ENCODE results near the gene TMA16.

TMA16 gene

DNA sequence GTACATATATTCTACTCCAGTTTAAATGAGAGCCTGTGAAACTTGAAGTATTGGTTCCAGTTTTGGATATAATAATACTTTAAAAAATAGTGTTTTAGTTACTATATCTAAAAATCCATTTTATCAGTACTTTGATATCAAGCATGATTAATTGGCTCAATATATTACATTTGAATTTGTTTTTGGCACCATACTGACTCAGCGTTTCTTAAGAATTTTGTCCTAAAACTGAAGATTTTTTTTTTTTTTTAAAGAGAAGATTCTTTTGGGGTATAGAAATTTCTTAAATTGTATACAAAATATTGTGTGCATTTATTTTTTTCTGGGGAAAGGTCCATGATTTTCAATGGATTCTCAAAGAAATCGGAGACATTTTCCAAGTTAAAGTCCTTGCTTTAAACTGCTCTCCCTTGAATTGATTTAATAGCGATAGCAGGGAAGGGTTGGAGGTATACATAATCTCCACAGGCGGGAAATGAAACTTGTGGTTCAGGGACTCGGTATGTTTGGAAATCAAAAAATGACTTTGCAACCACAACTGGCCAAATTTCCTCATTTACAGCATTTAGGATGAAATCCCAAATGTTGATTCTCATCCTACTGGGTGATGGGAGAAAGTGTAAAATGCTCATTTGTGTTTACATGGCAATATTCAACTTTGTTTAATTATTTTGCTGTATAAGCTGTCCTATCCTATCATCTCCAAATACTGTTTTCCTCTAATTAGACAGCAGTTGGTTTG lies 62.3 kb downstream of the TMA16 start:
- H2AFZ ChIP-seq (ENCODE audit: low read depth, low read length) = no peak overlapping the region
- no peak overlapping the region for H3K4ac ChIP-seq (ENCODE audit: low read depth in 1 of 2, low read length in 2 of 2)
- DNase-seq = no peak
- H3K18ac ChIP-seq (ENCODE audit: low read depth in 1 of 2, low read length in 2 of 2) = no peak overlapping the region
- no peak overlapping the region for H3K4me2 ChIP-seq (ENCODE audit: low read length, poor library complexity, severe bottlenecking)
- no peak overlapping the region for H4K8ac ChIP-seq (ENCODE audit: low read length)
- no peaks in the 10 kb centered on the region for H3K4me1 ChIP-seq (ENCODE audit: control insufficient read depth, insufficient read depth, low read depth, low read length)
- H3K9me3 ChIP-seq (ENCODE audit: control insufficient read depth, low read length) = no peaks in the 10 kb centered on the region
- no peak overlapping the region for H2AK5ac ChIP-seq (ENCODE audit: low read length, severe bottlenecking)
- no peaks in the 10 kb centered on the region for H3K79me1 ChIP-seq (replicated peaks; ENCODE audit: low read length, poor library complexity, severe bottlenecking)
- no peak overlapping the region for H3K14ac ChIP-seq (ENCODE audit: low read length in 2 of 2)
- H2BK5ac ChIP-seq (ENCODE audit: low read depth, low read length, poor library complexity, severe bottlenecking) = no peak overlapping the region
- H2BK15ac ChIP-seq (ENCODE audit: low read depth, poor library complexity, severe bottlenecking) = no peak overlapping the region
- H2BK12ac ChIP-seq (ENCODE audit: low read length in 2 of 2) = no peak overlapping the region
- H4K91ac ChIP-seq (ENCODE audit: low read length) = no peak overlapping the region
- H3K4me3 ChIP-seq (ENCODE audit: insufficient read depth in 1 of 2, low read depth in 1 of 2, low read length in 2 of 2) = no peak overlapping the region
- 80% methylated on average over 2 of the region's 5 CpGs for WGBS
- H2BK120ac ChIP-seq (ENCODE audit: low read depth, low read length) = no peak overlapping the region
- H3K27ac ChIP-seq (ENCODE audit: low read length, poor library complexity, severe bottlenecking) = no peak overlapping the region
- H3K23ac ChIP-seq (ENCODE audit: low read length in 2 of 2) = no peak overlapping the region
- H3K9ac ChIP-seq (ENCODE audit: low read length) = no peak overlapping the region
- H3K36me3 ChIP-seq (ENCODE audit: control insufficient read depth in 1 of 2, insufficient read depth in 2 of 2, low read depth in 1 of 2, low read length in 2 of 2) = no peaks in the 10 kb centered on the region
- H3K27me3 ChIP-seq (ENCODE audit: control insufficient read depth in 1 of 2, insufficient read depth in 1 of 2, low read length in 2 of 2) = no peaks in the 10 kb centered on the region

GRCh38 chr4:163558539-163559044 lies 64.1 kb downstream of the TMA16 start:
- Histone ChIP-seq H4K91ac (ENCODE audit: low read length) (no peak overlapping the region), H3K27ac (ENCODE audit: low read length, poor library complexity, severe bottlenecking) (no peak overlapping the region), H4K8ac (ENCODE audit: low read length) (no peak overlapping the region), H2AK5ac (ENCODE audit: low read length, severe bottlenecking) (no peak overlapping the region), H3K4me3 (ENCODE audit: insufficient read depth in 1 of 2, low read depth in 1 of 2, low read length in 2 of 2) (no peak overlapping the region), H3K9me3 (ENCODE audit: control insufficient read depth, low read length) (no peaks in the 10 kb centered on the region), H3K4me2 (ENCODE audit: low read length, poor library complexity, severe bottlenecking) (no peak overlapping the region), H3K36me3 (ENCODE audit: control insufficient read depth in 1 of 2, insufficient read depth in 2 of 2, low read depth in 1 of 2, low read length in 2 of 2) (no peaks in the 10 kb centered on the region), H2BK120ac (ENCODE audit: low read depth, low read length) (no peak overlapping the region), H3K14ac (ENCODE audit: low read length in 2 of 2) (no peak overlapping the region), H3K23ac (ENCODE audit: low read length in 2 of 2) (no peak overlapping the region), H3K27me3 (ENCODE audit: control insufficient read depth in 1 of 2, insufficient read depth in 1 of 2, low read length in 2 of 2) (no peaks in the 10 kb centered on the region), H3K4me1 (ENCODE audit: control insufficient read depth, insufficient read depth, low read depth, low read length) (no peaks in the 10 kb centered on the region), H2BK12ac (ENCODE audit: low read length in 2 of 2) (no peak overlapping the region), H3K79me1 (replicated peaks; ENCODE audit: low read length, poor library complexity, severe bottlenecking) (no peaks in the 10 kb centered on the region), H2BK5ac (ENCODE audit: low read depth, low read length, poor library complexity, severe bottlenecking) (no peak overlapping the region), H3K4ac (ENCODE audit: low read depth in 1 of 2, low read length in 2 of 2) (no peak overlapping the region), H2BK15ac (ENCODE audit: low read depth, poor library complexity, severe bottlenecking) (no peak overlapping the region), H3K18ac (ENCODE audit: low read depth in 1 of 2, low read length in 2 of 2) (no peak overlapping the region), H3K9ac (ENCODE audit: low read length) (no peak overlapping the region), H2AFZ (ENCODE audit: low read depth, low read length) (no peak overlapping the region)
- 56% methylated on average over 6 of the region's 6 CpGs for WGBS
- peak; percentile 39 for DNase-seq

DNA sequence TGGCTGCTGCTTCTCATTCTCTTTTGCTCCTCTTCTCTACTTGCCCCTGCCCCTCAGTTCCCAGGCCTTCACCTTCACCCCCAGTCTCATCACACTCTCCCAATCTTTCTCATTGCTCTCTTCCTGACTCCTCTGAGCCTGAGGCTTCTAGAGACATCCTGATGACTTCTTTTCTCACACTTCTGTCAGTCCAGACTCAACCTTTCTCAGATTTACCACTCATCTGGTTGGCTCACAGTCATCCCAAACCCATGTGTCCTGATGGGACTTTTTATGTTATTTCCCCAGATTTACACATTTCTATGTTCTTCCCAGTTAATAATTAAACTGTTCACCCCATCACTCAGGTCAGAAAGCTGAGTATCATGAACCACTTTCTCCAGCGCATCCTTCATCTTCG lies 68.0 kb downstream of the TMA16 start:
- no peak for DNase-seq
- no peak overlapping the region for H2BK12ac ChIP-seq (ENCODE audit: low read length in 2 of 2)
- H3K79me1 ChIP-seq (replicated peaks; ENCODE audit: low read length, poor library complexity, severe bottlenecking) = no peaks in the 10 kb centered on the region
- no peak overlapping the region for H2AFZ ChIP-seq (ENCODE audit: low read depth, low read length)
- H3K4ac ChIP-seq (ENCODE audit: low read depth in 1 of 2, low read length in 2 of 2) = no peak overlapping the region
- H2BK120ac ChIP-seq (ENCODE audit: low read depth, low read length) = no peak overlapping the region
- whole genome bisulfite sequencing = 92% methylated on average over 2 of the region's 2 CpGs
- no peaks in the 10 kb centered on the region for H3K9me3 ChIP-seq (ENCODE audit: control insufficient read depth, low read length)
- no peak overlapping the region for H2AK5ac ChIP-seq (ENCODE audit: low read length, severe bottlenecking)
- H3K27ac ChIP-seq (ENCODE audit: low read length, poor library complexity, severe bottlenecking) = no peak overlapping the region
- H4K8ac ChIP-seq (ENCODE audit: low read length) = no peak overlapping the region
- no peak overlapping the region for H3K14ac ChIP-seq (ENCODE audit: low read length in 2 of 2)
- no peak overlapping the region for H2BK5ac ChIP-seq (ENCODE audit: low read depth, low read length, poor library complexity, severe bottlenecking)
- no peaks in the 10 kb centered on the region for H3K36me3 ChIP-seq (ENCODE audit: control insufficient read depth in 1 of 2, insufficient read depth in 2 of 2, low read depth in 1 of 2, low read length in 2 of 2)
- H3K4me2 ChIP-seq (ENCODE audit: low read length, poor library complexity, severe bottlenecking) = no peak overlapping the region
- H3K4me1 ChIP-seq (ENCODE audit: control insufficient read depth, insufficient read depth, low read depth, low read length) = no peaks in the 10 kb centered on the region
- no peak overlapping the region for H3K9ac ChIP-seq (ENCODE audit: low read length)
- no peak overlapping the region for H3K23ac ChIP-seq (ENCODE audit: low read length in 2 of 2)
- no peak overlapping the region for H4K91ac ChIP-seq (ENCODE audit: low read length)
- H3K4me3 ChIP-seq (ENCODE audit: insufficient read depth in 1 of 2, low read depth in 1 of 2, low read length in 2 of 2) = no peak overlapping the region
- no peaks in the 10 kb centered on the region for H3K27me3 ChIP-seq (ENCODE audit: control insufficient read depth in 1 of 2, insufficient read depth in 1 of 2, low read length in 2 of 2)
- no peak overlapping the region for H3K18ac ChIP-seq (ENCODE audit: low read depth in 1 of 2, low read length in 2 of 2)
- H2BK15ac ChIP-seq (ENCODE audit: low read depth, poor library complexity, severe bottlenecking) = no peak overlapping the region

- Histone ChIP-seq H3K14ac (ENCODE audit: low read length in 2 of 2) (no peak overlapping the region), H3K36me3 (ENCODE audit: control insufficient read depth in 1 of 2, insufficient read depth in 2 of 2, low read depth in 1 of 2, low read length in 2 of 2) (no peaks in the 10 kb centered on the region), H3K79me1 (replicated peaks; ENCODE audit: low read length, poor library complexity, severe bottlenecking) (no peaks in the 10 kb centered on the region), H2AFZ (ENCODE audit: low read depth, low read length) (no peak overlapping the region), H2BK120ac (ENCODE audit: low read depth, low read length) (no peak overlapping the region), H3K27me3 (ENCODE audit: control insufficient read depth in 1 of 2, insufficient read depth in 1 of 2, low read length in 2 of 2) (no peaks in the 10 kb centered on the region), H3K27ac (ENCODE audit: low read length, poor library complexity, severe bottlenecking) (no peak overlapping the region), H3K4me2 (ENCODE audit: low read length, poor library complexity, severe bottlenecking) (no peak overlapping the region), H2BK12ac (ENCODE audit: low read length in 2 of 2) (no peak overlapping the region), H2AK5ac (ENCODE audit: low read length, severe bottlenecking) (no peak overlapping the region), H4K8ac (ENCODE audit: low read length) (no peak overlapping the region), H2BK5ac (ENCODE audit: low read depth, low read length, poor library complexity, severe bottlenecking) (no peak overlapping the region), H3K9ac (ENCODE audit: low read length) (no peak overlapping the region), H3K4me1 (ENCODE audit: control insufficient read depth, insufficient read depth, low read depth, low read length) (no peaks in the 10 kb centered on the region), H3K9me3 (ENCODE audit: control insufficient read depth, low read length) (no peaks in the 10 kb centered on the region), H3K23ac (ENCODE audit: low read length in 2 of 2) (no peak overlapping the region), H3K4me3 (ENCODE audit: insufficient read depth in 1 of 2, low read depth in 1 of 2, low read length in 2 of 2) (no peak overlapping the region), H2BK15ac (ENCODE audit: low read depth, poor library complexity, severe bottlenecking) (no peak overlapping the region), H3K18ac (ENCODE audit: low read depth in 1 of 2, low read length in 2 of 2) (no peak overlapping the region), H3K4ac (ENCODE audit: low read depth in 1 of 2, low read length in 2 of 2) (no peak overlapping the region), H4K91ac (ENCODE audit: low read length) (no peak overlapping the region)
- WGBS = 95% methylated on average over 2 of the region's 6 CpGs
- DNase-seq = no peak
Observed at GRCh38 chr4:163563592-163563991, 69.1 kb downstream of the TMA16 start.

Measured in mesenchymal stem cell (in vitro differentiated cells and primary cell).